CD4-positive, alpha-beta T cell treated with Interleukin-1 beta for 1 hour (primary cell): ENCODE results near the gene RBFOX1.

ENCODE experiments used
- DNase-seq, 2 donors: peaks; one replicate each; pipeline ENCODE4 v3.0.0-alpha.2; 2020 to 2022

Gene RBFOX1

DNA sequence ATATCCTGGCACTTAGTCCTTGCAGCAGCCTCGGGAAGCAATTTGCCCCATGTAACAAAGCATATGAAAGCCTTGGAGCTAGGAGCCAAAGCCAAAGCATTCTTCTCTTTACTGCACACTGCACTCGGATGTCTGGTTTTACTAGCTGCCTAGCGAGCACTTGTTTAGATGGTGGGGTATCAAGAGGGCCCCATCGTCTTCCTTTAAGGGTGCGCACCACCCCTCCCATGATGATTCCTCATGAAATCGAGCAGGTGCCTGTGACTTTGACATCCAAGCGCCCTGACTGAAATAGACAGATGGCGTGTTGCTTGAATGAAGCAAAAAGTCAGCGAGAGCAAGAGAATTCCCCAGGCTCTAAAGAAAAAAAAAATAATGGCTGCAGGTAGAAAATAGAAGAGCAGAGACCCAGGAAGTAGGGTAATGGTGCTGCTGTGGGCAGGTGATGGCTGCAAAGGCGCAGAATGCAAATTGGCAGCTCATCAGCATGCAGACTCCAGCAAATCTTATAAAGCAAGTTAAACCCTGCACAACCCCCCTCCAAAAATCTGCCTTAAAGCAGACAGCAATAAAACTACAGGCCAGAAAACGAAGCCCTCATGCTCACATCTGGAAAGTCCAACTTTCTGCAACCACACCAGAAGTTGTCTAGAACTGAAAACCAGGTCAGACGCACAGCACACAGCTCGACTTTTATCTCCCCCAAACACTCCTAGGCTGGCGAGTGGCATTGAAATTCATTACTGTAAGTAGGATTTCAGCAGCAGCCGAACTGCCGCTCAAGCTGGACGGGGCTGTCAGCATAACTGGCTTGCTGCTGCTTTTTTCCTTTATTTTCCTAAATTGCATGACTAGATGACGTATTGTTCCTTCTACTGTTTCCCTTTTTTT is 384.3 kb downstream of the RBFOX1 start:
- DNase-seq, result no peak

DNA sequence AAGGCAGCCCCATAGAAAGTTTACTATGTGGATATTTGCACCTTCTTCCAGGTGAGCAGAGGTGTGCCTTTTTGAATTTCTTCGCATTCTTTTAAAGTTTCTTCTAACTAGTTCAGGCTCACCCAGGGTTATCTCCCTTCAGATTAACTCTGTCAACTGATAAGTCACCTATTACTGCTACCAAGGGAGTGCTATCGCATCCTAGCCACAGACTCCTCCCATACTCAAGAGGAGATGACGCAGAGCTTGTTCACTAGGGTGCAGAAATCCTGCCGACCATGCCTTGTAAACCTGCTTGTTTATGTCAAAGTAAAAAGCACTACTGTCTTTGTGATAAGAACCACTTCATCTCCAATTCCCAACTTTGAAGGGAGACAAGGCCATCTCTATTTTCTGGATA is 390.1 kb downstream of the RBFOX1 start:
- no peak for DNase-seq

DNA sequence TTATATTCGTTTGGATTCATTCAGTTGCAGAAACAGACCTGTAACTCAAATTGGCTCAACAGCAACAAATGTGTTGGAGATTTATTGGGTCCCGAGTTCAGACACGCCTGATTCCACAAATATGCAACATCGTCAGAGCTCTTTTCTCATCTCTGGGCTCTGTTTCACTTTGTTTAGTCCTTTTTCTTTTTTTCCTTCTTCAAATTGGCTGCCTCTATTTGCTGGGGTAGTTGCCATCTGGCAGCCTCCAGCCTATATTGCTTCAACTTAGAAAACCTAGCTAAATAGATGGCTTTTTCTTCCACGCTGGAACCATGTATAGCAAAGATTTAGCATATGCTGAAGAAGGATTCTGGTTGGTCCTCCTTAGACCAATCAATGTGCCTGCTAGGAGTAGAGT is 398.5 kb downstream of the RBFOX1 start:
- no peak for DNase-seq

DNA sequence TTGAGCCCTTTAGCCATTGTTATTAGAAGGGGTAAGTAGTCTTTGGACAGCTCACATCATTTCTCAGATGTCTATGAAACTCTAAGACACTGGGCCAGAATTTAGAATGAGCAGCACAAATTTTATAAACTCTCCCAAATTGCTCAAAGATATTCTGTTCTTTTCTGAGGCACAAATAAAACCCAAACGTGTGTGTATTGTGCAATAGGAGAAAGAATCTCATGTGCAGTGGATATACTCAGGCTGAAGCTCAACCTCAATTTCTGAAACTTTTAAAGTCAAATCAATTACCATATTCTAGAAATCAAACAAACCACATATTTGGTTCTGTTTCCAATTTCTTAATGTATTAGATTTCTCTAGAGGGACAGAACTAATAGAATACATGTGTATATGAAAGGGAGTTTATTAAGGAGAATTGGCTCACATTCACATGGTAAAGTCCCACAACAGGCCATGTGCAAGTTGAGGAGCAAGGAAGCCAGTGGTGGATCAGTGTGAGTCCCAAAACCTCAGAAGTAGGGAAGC is 403.6 kb downstream of the RBFOX1 start:
- DNase-seq, result no peak

DNA sequence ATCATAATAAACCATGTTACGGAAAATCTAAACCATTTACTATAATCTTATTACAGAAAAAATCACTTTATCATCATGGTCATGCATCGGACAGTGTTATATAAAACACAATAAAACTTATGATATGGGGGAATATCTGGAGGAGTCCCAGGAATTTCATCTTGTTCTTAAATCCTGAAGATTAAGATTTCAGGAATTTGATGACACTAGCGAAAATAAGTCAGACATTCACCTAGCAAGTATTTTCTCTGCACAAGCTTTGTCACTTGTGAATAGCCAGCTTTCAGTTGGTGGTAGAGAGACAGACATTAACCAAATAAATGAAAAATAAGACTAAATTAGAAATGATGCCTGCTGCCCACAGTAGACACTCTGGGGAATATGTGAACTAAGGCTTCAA is 410.0 kb downstream of the RBFOX1 start:
- DNase-seq, result no peak

DNA sequence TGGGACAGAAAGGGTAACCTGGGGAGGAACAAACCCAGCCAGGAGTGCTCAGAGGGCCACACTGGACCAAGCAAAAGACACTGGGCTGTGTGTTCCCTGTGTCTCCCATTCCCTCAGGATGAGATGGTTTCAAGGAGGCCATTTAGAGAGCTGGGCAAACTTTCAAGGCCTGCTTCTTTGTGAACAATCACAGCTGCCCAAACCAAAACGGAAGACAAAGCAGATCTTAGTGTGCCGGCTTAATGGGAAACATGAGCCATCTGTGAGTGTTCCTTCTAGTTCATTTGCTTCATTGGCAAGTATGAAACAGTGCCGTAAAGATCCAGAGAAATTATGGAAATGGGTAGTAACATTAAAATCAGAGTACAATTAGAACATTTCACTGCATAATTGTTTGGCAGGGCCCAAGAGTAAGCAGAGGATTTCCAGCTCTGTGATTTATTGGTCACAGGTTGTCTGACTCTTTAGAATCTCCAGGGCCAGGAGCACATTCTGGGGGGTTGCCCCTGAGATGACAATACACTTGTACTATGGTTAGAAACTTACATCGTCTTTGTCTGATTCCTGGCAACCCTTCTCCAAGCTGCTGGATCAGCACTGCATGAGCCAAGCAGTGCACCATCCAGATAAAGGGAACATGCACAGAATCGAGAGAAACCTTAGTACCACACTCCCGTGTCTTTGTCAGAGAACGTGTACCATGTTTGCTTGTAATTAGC is 412.1 kb downstream of the RBFOX1 start:
- no peak for DNase-seq

DNA sequence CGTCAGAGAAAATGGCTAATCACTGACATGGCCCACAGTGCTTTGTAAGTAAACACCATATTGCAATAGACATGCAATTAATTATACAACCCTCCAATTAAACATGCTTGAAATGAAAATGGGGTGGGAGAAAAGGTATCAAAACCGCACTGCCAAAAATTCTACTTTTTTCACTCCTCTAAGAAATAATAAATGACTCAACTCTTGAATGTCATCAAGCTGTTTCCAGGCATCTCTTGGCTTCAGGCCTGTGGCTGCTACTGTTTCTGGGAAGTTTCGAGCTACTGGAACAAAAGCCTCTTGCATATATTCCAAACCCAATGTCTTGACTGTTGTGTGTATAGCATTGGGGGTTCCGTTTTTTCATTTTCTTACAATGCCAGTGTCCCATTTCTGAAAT is 412.6 kb downstream of the RBFOX1 start:
- no peak for DNase-seq

DNA sequence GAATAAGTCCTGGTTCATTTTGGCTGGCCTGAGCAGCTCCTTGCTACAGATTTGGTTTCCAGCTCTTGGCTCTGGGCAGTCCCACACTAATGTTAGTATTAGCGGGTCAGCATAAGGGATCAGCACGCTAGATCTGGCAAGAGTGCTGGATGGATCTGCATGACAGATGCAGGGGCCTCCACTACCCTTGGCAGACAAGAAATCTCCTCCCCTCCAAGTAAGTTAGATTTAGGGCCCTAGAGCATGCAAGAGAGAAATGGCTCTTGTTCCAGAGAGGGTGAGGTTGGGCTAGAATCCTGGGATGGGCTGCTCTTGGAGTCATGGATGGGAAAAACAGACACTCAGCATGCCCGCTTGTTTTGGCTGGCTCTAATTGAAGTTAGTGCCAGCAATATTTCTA is 414.3 kb downstream of the RBFOX1 start:
- no peak for DNase-seq

DNA sequence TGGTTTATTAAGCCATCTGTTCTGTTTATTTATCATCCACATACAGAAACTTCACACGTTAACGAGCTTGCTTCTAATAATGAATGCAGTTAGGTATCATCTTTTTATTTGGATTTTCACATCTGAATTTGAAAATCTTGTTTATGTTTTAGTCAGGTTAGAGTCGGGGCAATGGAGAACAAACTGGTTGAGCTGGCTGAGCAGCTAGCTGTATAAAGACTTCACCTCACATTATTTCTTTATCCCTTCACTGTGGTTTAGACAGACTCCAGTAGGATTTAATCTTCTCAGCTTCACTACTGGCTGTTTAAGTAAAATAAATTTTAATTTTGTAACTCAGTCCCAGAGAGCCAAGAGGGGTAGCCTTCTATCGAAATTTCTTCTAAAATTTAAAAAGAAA is 415.9 kb downstream of the RBFOX1 start:
- no peak for DNase-seq

DNA sequence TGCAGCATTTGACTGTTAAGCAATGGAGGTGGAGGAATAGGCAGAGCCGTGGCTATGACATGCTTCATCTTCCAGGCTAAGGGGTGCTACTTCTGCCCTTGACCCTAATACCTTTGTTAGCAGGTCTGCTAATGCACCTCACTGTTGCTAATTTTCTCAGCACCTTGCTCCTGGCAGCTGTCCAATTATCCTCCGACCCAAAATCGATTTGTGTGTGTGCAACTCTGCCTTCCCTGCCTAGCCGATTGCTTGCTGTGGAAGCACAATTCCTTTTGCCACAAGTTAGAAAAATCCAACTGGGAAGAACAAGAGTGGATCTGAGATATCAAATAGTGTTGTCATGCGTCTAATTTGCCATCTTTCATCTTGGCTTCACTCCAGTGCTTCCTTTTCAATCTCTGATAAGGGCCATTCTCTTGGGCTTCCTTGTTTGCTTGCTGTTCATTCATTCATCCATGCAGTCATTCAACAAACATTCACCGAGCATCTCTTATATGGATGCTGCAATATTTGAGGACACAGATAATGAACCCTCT is 422.8 kb downstream of the RBFOX1 start:
- DNase-seq, result no peak
